ENCODE data around the gene GRIN2C. TPM values are rescaled to one million over a fixed set of nuclear protein-coding genes. Genes with fewer than 3 reads are reported as not detected.

Gene GRIN2C
- total and polyA plus RNA-seq, 9 donors = 0.11 to 0.82 (median 0.36) TPM

DNA sequence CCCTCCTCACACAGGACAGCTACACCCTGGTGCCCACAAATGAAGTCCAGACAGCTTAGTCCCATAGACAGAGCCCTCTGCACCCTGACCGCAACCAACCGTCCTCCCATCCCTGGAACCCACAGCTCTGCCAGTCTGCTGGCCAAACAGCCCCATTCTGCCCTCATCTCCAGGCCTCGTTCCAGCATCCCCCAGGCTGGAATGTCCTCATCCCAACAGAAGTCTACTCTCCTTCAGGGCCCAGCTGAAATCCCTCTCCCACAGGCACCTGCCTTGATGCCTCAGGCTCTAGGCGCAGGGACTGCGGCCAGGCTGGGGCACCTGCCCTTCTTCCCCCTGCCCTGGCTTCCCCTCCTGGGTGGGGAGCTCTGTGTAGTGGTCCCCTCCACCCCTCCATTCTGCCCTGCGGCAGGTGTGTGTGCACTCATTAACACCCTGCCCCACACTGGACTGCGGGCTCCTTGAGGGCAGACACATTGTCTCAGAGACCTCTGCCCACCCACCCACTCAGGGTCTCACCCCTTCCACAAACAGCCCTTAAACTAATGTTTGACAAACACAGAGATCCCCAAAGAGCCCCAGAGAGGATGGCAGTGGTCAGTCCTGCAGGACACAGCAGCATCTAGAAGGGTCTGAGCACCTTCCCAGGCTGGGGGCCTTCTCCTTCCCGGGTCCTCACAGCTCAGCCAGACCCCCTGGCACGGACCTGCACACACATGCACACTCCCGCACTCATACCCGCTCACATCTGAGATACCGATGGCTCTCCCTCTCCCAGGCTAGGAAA is 820 bp downstream of the GRIN2C start:
- H3K36me3 ChIP-seq = no peaks in the 10 kb centered on the region
- peaks cover 3% of the 10 kb centered on the region for H3K27me3 ChIP-seq
- DNase-seq = no peak
- H3K27ac ChIP-seq = no peak overlapping the region
- no peak overlapping the region for H3K4me3 ChIP-seq
- TF ChIP-seq, protein P1, sequence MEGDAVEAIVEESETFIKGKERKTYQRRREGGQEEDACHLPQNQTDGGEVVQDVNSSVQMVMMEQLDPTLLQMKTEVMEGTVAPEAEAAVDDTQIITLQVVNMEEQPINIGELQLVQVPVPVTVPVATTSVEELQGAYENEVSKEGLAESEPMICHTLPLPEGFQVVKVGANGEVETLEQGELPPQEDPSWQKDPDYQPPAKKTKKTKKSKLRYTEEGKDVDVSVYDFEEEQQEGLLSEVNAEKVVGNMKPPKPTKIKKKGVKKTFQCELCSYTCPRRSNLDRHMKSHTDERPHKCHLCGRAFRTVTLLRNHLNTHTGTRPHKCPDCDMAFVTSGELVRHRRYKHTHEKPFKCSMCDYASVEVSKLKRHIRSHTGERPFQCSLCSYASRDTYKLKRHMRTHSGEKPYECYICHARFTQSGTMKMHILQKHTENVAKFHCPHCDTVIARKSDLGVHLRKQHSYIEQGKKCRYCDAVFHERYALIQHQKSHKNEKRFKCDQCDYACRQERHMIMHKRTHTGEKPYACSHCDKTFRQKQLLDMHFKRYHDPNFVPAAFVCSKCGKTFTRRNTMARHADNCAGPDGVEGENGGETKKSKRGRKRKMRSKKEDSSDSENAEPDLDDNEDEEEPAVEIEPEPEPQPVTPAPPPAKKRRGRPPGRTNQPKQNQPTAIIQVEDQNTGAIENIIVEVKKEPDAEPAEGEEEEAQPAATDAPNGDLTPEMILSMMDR (IDR thresholded peaks at IDR 0.05) = no peak
- TF ChIP-seq EP300 (IDR thresholded peaks at IDR 0.05) (no peak), POLR2A (IDR thresholded peaks at IDR 0.05) (no peak)
- WGBS, 3 donors = 55 to 60% (median 55%) methylated on average over 12 of the region's 12 CpGs
- H3K9me3 ChIP-seq = no peaks in the 10 kb centered on the region
- H3K4me1 ChIP-seq (ENCODE audit: insufficient read depth) = peaks cover 3% of the 10 kb centered on the region
- intact Hi-C loops (cut with DNase I) = no loop called here

DNA sequence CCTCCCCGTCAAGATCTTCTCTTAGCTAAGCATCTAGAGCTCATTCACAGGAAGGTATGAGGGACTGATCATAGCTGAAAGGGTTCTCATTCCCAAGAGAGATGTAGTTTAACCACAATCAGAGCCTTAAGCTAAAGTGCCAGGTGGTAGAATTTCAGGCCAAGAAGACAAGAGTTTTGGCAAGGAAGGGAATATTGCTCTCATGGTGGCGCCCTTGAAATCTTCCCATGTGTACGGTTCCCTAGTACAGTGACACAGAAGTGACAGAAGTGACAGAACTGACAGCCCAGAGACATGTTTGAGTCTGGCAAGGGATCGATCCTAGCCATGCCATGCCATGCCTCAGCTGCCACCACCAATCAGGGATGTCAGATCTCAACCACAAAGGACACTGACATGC is 2.5 kb downstream of the GRIN2C start:
- Histone ChIP-seq H3K27ac (no peak overlapping the region), H3K27me3 (peaks cover 10% of the 10 kb centered on the region), H3K4me1 (ENCODE audit: insufficient read depth) (peaks cover 3% of the 10 kb centered on the region), H3K36me3 (no peaks in the 10 kb centered on the region), H3K4me3 (no peak overlapping the region), H3K9me3 (no peaks in the 10 kb centered on the region)
- no peak for DNase-seq
- intact Hi-C loops (cut with DNase I) = no loop called here
- TF ChIP-seq POLR2A (IDR thresholded peaks at IDR 0.05) (no peak), EP300 (IDR thresholded peaks at IDR 0.05) (no peak)
- TF ChIP-seq, protein P1 (IDR thresholded peaks at IDR 0.05) = no peak
- 69 to 80% (median 80%) methylated on average over 4 of the region's 4 CpGs for WGBS, 3 donors

DNA sequence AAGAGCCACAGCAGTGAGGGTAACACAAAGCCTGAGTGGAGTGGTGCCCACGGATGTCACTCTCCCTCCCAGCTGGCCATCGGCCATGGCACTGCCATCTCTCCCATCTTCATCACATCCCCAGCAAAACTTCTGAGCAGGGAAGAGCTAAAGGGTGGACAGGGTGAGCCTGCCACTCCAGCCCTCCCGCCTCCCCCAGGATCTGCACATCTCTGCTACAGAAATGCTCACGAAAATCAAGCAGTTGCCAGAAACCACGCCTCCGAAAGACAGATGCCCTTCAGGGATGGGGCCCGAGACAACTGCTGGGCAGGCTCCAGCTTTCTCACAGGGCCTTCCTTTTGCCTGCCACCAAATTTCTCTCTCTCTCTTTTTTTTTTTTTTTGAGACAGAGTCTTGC is 3.6 kb downstream of the GRIN2C start:
- H3K27me3 ChIP-seq = peaks cover 13% of the 10 kb centered on the region
- TF ChIP-seq, protein P1 (IDR thresholded peaks at IDR 0.05) = no peak
- WGBS, 3 donors = 82 to 89% (median 84%) methylated on average over 7 of the region's 7 CpGs
- H3K4me3 ChIP-seq = no peak overlapping the region
- no peak overlapping the region for H3K27ac ChIP-seq
- no peak for DNase-seq
- peaks cover 2% of the 10 kb centered on the region for H3K4me1 ChIP-seq (ENCODE audit: insufficient read depth)
- intact Hi-C loops (cut with DNase I) = no loop called here
- no peaks in the 10 kb centered on the region for H3K36me3 ChIP-seq
- H3K9me3 ChIP-seq = no peaks in the 10 kb centered on the region

DNA sequence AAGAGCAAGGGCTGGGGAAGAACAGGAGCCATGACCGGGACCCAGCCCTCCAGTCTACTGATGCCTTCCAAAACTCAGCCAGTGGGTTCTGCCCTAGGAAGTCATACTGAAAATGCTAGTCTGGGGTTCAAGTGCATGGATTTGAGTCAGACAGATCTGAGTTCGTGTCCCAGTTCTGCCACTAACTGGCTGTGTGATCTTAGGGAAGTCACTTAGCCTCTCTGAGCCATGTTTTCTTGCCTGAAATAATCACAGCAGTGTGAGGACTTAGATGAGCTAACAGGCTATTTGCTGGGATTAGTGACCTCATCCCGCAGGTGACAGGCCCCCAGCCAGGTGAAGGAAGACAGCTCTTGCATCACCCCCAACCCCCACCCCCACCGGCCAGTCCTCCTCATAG is 4.4 kb downstream of the GRIN2C start:
- 86 to 89% (median 87%) methylated on average over 4 of the region's 4 CpGs for WGBS, 3 donors
- no peak for TF ChIP-seq POLR2A (IDR thresholded peaks at IDR 0.05)
- TF ChIP-seq EP300 (IDR thresholded peaks at IDR 0.05) = no peak
- TF ChIP-seq, protein P1 (IDR thresholded peaks at IDR 0.05) = no peak
- Histone ChIP-seq H3K9me3 (no peaks in the 10 kb centered on the region), H3K4me3 (no peak overlapping the region), H3K4me1 (ENCODE audit: insufficient read depth) (no peaks in the 10 kb centered on the region), H3K27ac (no peak overlapping the region), H3K27me3 (peaks cover 12% of the 10 kb centered on the region), H3K36me3 (no peaks in the 10 kb centered on the region)
- intact Hi-C loops (cut with DNase I) = no loop called here
- DNase-seq = no peak
